ENCODE measurements around the gene HSDL2. TPM values are rescaled to one million over a fixed set of nuclear protein-coding genes. Genes with fewer than 3 reads are reported as not detected.

HSDL2 gene
- total RNA-seq, 1 experiment from 2014 or later, result 24.4 TPM

DNA sequence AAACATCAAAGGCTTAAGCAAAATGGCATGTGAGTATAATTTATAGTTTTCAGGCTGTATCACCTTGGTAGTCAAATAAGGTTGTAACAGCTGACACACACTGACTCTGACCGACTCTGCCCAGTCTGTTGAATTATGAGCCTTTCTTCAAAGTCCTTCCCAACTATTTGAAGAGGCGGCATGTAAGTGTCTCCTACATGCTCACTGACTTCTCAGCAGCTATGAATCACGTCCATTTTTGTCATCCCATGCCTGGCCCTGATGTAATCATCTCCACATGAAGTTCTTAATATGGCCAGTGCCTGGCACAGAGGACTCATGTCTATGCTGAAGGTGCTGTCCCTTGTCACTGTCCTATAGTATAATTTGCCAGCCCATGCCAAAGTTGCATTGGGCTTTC is 41.3 kb upstream of the HSDL2 start:
- peaks cover 26% of the 10 kb centered on the region for H3K4me1 Mint-ChIP-seq (ENCODE audit: low read depth, unreplicated experiment)

GRCh38 chr9:112339886-112340285 is 40.0 kb upstream of the HSDL2 start:
- intact Hi-C loops (cut with micrococcal nuclease; ENCODE audit: unreplicated experiment), result no loop called here
- Mint-ChIP-seq H3K4me3 (ENCODE audit: low read depth, unreplicated experiment) (no peak overlapping the region), H3K36me3 (ENCODE audit: insufficient read depth, unreplicated experiment) (no peaks in the 10 kb centered on the region), H3K27ac (ENCODE audit: unreplicated experiment) (no peak overlapping the region), H3K4me1 (ENCODE audit: low read depth, unreplicated experiment) (peaks cover 26% of the 10 kb centered on the region), H3K9me3 (ENCODE audit: low read depth, unreplicated experiment) (no peaks in the 10 kb centered on the region), H3K27me3 (ENCODE audit: unreplicated experiment) (no peaks in the 10 kb centered on the region)
- BruUV-seq (replicated peaks), result no TSS peak
- TF ChIP-seq CTCF (IDR thresholded peaks at IDR 0.05; ENCODE audit: unreplicated experiment), result no peak
- CTCF ChIA-PET, result no interaction called here
- DNase-seq, result no peak

More for the DNA sequence above, 41.3 kb upstream of the HSDL2 start:
- no peak for TF ChIP-seq CTCF (IDR thresholded peaks at IDR 0.05; ENCODE audit: unreplicated experiment)
- no peak for DNase-seq
- Mint-ChIP-seq H3K9me3 (ENCODE audit: low read depth, unreplicated experiment) (no peaks in the 10 kb centered on the region), H3K27ac (ENCODE audit: unreplicated experiment) (peak overlapping the region; percentile 27), H3K4me3 (ENCODE audit: low read depth, unreplicated experiment) (no peak overlapping the region), H3K27me3 (ENCODE audit: unreplicated experiment) (no peaks in the 10 kb centered on the region), H3K36me3 (ENCODE audit: insufficient read depth, unreplicated experiment) (peaks cover 10% of the 10 kb centered on the region)
- CTCF ChIA-PET, result interaction anchor here (0.6 kb wide), 2 partner anchors 18 to 412 kb away, joined by 3 to 7 read pairs; no protein-coding TSS in a partner anchor
- BruUV-seq (replicated peaks), result no TSS peak
- intact Hi-C loops (cut with micrococcal nuclease; ENCODE audit: unreplicated experiment), result no loop called here

DNA sequence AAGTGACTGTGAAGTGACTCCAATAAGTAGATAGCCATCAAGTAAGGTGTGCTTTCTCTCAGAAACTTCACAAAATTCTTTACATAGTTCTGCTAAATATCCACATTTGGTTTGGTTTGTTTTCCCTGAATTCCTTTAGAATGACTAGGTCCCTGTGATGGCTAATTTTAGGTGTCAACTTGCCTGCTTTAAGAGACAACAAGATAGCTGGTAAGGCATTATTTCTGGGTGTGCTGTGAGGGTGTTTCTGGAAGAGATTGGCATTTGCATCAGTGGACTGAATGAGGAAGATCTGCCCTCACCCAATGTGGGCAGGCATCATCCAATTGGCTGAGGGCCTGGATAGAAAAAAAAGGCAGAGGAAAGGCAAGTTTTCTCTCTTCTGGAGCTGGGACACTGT is 38.2 kb upstream of the HSDL2 start:
- peaks cover 26% of the 10 kb centered on the region for H3K4me1 Mint-ChIP-seq (ENCODE audit: low read depth, unreplicated experiment)

GRCh38 chr9:112348257-112349007 is 31.5 kb upstream of the HSDL2 start:
- no TSS peak for BruUV-seq (replicated peaks)
- CTCF ChIA-PET, result no interaction called here
- peak overlapping the region; percentile 66 for H3K4me3 Mint-ChIP-seq (ENCODE audit: low read depth, unreplicated experiment)
- no peak for TF ChIP-seq CTCF (IDR thresholded peaks at IDR 0.05; ENCODE audit: unreplicated experiment)
- no peaks in the 10 kb centered on the region for H3K9me3 Mint-ChIP-seq (ENCODE audit: low read depth, unreplicated experiment)
- intact Hi-C loops (cut with micrococcal nuclease; ENCODE audit: unreplicated experiment), result no loop called here
- DNase-seq, result peak; percentile 66
- peak overlapping the region; percentile 83 for H3K27ac Mint-ChIP-seq (ENCODE audit: unreplicated experiment)
- no peaks in the 10 kb centered on the region for H3K27me3 Mint-ChIP-seq (ENCODE audit: unreplicated experiment)
- peaks cover 11% of the 10 kb centered on the region for H3K36me3 Mint-ChIP-seq (ENCODE audit: insufficient read depth, unreplicated experiment)
- peaks cover 12% of the 10 kb centered on the region for H3K4me1 Mint-ChIP-seq (ENCODE audit: low read depth, unreplicated experiment)

More for the DNA sequence above, 38.2 kb upstream of the HSDL2 start:
- BruUV-seq (replicated peaks), result no TSS peak
- no peaks in the 10 kb centered on the region for H3K36me3 Mint-ChIP-seq (ENCODE audit: insufficient read depth, unreplicated experiment)
- H3K27me3 Mint-ChIP-seq (ENCODE audit: unreplicated experiment), result no peaks in the 10 kb centered on the region
- H3K27ac Mint-ChIP-seq (ENCODE audit: unreplicated experiment), result peak overlapping the region; percentile 61
- H3K9me3 Mint-ChIP-seq (ENCODE audit: low read depth, unreplicated experiment), result no peaks in the 10 kb centered on the region
- no peak for TF ChIP-seq CTCF (IDR thresholded peaks at IDR 0.05; ENCODE audit: unreplicated experiment)
- no peak for DNase-seq
- no peak overlapping the region for H3K4me3 Mint-ChIP-seq (ENCODE audit: low read depth, unreplicated experiment)
- intact Hi-C loops (cut with micrococcal nuclease; ENCODE audit: unreplicated experiment), result no loop called here
- CTCF ChIA-PET, result no interaction called here
